ENCODE data around the gene FARP1.

FARP1 gene

DNA sequence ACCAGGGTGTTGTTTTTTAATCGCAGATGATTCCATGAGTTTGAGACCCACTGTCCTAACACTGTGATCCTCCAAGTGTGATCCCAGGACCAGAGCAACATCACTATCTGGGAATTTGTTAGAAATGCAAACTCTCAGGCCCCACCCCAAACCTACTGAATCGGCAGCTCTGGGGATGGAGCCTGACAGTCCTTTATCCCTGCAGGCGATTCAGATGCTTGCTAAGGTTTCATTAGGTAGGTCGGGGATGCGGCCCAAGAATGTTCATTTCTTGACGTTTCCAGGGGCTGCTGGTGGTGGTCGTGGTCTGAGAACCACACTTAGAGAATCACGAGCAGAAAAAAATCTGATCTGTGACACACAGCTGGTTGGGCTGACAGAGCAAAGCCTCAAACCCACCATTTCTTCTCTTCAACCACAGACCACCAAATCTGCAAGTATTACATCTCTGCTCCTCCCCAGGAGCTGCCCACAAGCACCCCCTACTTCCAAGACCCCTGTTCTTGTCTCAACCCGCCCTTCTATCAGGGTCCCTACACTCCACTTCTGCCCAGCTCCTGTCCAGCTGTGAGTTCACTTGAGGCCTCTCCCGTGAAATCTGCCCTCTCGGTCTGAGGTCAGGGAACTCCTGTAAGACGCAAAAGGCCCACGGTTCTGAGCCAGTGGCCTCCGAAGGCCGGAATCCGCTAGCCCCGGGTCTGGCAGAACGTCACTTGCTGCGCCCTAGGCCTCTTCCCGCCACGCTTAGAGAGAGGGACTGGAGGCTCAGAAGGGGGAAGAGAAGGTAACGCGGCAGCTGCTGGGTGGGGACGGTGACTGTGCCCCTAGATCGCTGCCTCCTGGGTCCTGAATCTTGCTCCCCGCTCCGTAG, 1.1 kb upstream of the FARP1 start:
- DNase-seq (ENCODE audit: low spot score) = no peak

DNA sequence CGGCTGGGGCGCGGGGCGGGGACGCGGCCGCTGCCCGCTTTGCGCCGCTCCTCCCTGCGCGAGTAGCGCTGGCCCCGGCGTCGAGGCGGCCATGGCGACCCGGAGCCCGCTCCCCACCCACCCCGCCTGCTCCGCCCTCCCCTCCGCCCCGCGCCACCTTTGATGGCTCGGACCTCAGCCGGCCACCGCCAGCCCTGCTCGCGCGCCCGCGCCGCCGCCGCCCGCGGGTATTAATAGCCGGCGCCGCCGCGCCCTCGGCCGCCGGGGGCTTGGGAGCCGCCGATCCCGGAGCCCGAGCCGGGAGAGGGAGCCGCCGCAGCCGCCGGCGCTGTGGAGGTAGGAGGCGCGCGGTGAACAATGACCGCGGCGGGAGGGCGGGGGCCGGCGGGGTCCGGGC, 261 bp downstream of the FARP1 start:
- DNase-seq (ENCODE audit: low spot score) = no peak

DNA sequence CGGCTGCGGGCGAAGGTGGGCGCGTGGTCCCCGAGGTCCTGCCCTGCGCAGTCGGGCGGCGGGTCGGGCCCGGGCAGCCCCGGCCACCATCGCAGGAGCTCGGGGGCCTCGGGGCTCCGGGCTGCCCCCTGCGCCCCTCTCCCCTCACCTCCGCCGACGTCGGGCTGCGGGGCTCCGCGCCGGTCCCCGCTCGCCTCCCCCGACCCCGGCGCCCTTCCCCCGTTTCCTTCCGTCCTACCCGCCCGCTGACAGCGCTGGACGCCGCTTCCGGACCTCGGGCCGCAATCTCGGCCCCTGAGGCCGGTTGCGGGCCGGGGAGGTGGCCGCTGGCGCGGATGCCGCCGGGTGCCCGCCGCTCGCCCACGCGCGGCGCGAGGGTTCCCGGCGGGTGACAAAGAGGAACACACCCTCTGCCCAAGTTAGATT, 720 bp downstream of the FARP1 start:
- DNase-seq (ENCODE audit: low spot score) = no peak

- no peak for DNase-seq (ENCODE audit: low spot score)
Measured at GRCh38 chr13:98144027-98144741, 1.3 kb downstream of the FARP1 start.

GRCh38 chr13:98144801-98145350, 2.0 kb downstream of the FARP1 start:
- no peak for DNase-seq (ENCODE audit: low spot score)

- no peak for DNase-seq (ENCODE audit: low spot score)
Measured at GRCh38 chr13:98147521-98147920, 4.6 kb downstream of the FARP1 start.

- DNase-seq (ENCODE audit: low spot score) = no peak
Measured at GRCh38 chr13:98150832-98151479, 8.1 kb downstream of the FARP1 start.

DNA sequence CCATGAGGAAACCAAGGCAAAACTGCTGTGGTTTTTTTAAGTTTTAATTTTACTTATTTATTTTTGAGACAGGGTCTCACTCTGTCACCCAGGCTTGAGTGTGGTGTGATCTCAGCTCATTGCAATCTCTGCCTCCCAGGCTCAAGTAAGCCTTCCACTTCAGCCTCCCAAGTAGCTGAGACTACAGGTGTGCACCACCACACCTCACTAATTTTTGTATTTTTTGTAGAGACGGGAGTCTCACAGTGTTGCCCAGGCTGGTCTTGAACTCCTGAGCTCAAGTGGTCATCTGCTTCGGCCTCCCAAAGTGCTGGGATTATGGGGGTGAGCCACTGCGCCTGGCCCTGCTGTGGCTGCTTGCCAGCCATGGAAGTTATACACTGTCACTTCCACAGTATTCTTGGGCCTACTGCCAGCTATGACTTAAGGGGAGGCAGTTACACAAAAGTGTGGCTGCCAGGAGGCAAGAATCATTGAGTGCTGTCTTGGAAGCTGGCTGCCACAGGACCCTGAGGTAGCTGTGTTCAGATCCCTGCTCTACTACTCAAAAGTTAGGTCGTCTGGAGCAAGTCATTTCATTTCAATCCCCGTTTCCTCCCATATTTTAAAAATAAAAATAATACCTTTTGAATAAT, 12.7 kb downstream of the FARP1 start:
- no peak for DNase-seq (ENCODE audit: low spot score)

DNA sequence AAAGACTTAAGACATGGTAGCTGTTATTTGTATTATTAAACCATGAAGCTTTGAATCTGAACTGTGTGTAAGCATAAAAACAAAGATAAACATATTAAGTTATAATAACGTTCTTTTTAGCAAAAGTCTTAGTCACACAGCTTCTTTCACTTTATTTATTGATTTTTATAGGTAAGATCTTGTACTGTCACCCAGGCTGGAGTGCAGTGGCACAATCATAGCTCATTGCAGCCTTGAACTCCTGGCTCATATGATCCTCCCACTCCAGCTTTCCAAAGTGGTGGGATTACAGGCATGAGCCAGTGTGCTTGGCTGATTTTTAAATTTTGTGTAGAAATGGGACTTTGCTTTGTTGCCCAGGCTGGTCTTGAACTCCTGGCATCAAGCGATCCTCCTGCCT, 13.4 kb downstream of the FARP1 start:
- DNase-seq (ENCODE audit: low spot score) = no peak

- no peak for DNase-seq (ENCODE audit: low spot score)
Measured at GRCh38 chr13:98157188-98157587, 14.3 kb downstream of the FARP1 start.

- DNase-seq (ENCODE audit: low spot score) = no peak
Measured at GRCh38 chr13:98157609-98158008, 14.7 kb downstream of the FARP1 start.

DNA sequence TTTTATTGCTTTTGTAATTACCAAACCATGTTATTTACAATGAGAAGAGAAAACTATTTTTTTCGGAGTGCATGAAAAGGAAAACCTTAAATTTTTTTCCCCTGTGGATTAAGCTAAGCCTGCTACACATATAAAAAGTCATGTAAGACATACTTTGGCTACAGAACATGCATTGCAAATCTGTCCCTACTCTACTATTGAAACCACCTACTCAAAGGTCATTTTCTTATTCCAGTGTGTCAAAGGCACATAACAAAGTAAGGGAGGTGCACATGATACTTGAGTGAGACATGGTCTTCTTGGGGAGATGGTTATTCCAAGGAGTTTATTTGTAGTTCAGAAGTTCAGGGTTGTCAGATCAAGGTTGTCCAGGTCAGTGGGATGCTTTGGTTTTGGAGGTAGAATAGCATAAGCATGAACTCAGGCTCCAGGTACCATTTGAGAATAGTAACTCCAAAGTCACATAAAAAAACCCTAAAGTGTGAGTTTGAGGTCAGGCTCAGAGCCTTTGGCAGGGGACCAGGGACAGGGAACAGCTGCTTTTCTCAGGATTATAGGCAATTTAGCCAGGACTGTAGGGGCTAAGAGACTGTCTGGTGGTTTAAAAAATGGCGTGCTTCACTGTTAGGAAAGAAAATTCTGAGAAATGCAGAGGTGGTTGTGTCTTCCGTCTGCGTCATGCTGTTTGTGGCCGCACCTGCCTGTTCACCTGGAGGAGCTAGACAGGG, 15.4 kb downstream of the FARP1 start:
- no peak for DNase-seq (ENCODE audit: low spot score)

GRCh38 chr13:98162935-98163334, 20.0 kb downstream of the FARP1 start:
- no peak for DNase-seq (ENCODE audit: low spot score)

- no peak for DNase-seq (ENCODE audit: low spot score)
Measured at GRCh38 chr13:98169331-98169730, 26.4 kb downstream of the FARP1 start.

DNA sequence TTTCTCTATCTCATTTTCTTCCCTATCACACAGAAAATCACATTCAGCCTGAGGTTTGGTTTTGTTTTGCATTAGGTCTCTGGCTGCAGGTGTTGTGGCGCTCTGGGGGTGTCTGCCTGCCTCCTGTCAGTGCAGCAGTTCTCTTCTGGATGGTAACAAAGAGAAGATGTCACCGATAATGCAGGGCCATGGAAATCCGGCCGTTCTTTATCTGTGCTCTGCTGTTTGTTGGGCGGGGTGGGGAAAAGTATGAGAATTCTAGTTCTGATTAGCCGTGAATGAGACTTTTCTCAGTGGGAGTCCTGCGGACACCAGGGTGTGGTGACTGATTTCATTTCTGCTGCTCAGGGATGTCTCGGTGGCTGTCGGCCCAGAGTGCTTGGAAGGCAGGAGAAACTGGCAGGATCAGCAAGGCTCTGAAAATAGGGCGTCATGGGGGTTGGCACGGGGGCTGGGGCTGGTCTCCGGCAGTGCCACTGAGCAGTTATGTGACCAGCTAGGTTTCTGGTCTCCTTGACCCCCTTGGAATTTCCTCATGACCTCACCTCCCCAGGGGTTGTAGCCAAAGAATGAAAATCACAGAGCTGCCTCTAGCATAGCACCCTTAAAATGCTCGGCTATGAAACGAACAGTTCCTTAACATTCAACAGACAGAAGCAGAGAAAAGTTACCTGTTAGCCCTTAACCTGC, 29.2 kb downstream of the FARP1 start:
- no peak for DNase-seq (ENCODE audit: low spot score)

- peak; percentile 13 for DNase-seq (ENCODE audit: low spot score)
Measured at GRCh38 chr13:98172590-98173422, 29.9 kb downstream of the FARP1 start.

- DNase-seq (ENCODE audit: low spot score) = peak; percentile 26
Measured at GRCh38 chr13:98173431-98174152, 30.7 kb downstream of the FARP1 start.

- no peak for DNase-seq (ENCODE audit: low spot score)
Measured at GRCh38 chr13:98174307-98174706, 31.4 kb downstream of the FARP1 start.

DNA sequence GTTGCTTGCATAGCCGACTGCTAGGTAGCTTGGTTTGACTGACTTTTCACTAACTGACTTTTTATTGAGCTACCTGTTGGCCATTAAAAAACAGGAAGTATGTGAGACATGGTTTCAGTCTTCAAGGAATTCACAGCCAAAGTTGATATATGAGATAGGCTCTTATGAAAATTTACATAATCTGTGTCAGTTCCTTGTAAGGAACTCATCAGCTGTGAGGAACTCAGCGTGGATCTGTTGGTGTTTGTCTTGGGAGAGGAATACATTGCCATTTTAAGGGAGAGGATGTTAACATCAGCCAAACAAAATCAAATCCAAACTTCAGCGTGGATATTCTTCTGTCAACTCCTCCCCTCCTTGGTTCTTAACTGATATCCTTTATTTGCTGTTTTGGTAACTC, 32.1 kb downstream of the FARP1 start:
- no peak for DNase-seq (ENCODE audit: low spot score)
